Hepatocyte (in vitro differentiated cells): Measurements from ENCODE around the gene NRG3. TPM values are rescaled to one million over a fixed set of nuclear protein-coding genes. Genes with fewer than 3 reads are reported as not detected.

ENCODE experiments used
- DNase-seq: peaks from one replicate; pipeline ENCODE4 v3.0.0-alpha.2; 2016; ENCODE audit warnings: low spot score
- H2AFZ ChIP-seq: fragments of 200-600 bp; sonication (generic); 2 replicates; pipeline ENCODE4 v1.6.0; 2016; ENCODE audit warnings: antibody characterized with exemption, mild to moderate bottlenecking
- H3K27ac ChIP-seq: fragments of 200-600 bp; sonication (generic); 2 replicates; pipeline ENCODE4 v1.5.1; 2016; ENCODE audit warnings: mild to moderate bottlenecking
- H3K27me3 ChIP-seq: fragments of 200-600 bp; sonication (generic); 2 replicates; pipeline ENCODE4 v1.6.1; 2016
- H3K36me3 ChIP-seq: fragments of 200-600 bp; sonication (generic); replicated peaks from 2 replicates; pipeline ENCODE4 v1.5.1; 2016; ENCODE audit warnings: low read depth; ENCODE audit not compliant: insufficient read depth
- H3K4me1 ChIP-seq: fragments of 200-600 bp; sonication (generic); 2 replicates; pipeline ENCODE4 v1.5.1; 2016; ENCODE audit warnings: mild to moderate bottlenecking, moderate library complexity; ENCODE audit not compliant: insufficient read depth
- H3K4me2 ChIP-seq: fragments of 200-600 bp; sonication (generic); 2 replicates; pipeline ENCODE4 v1.6.0; 2016
- H3K4me3 ChIP-seq: fragments of 200-600 bp; sonication (generic); 2 replicates; pipeline ENCODE4 v1.5.1; 2016; ENCODE audit warnings: mild to moderate bottlenecking
- H3K79me2 ChIP-seq: fragments of 200-600 bp; sonication (generic); 2 replicates; pipeline ENCODE4 v1.6.0; 2017; ENCODE audit warnings: mild to moderate bottlenecking
- H3K9me2 ChIP-seq: fragments of 200-600 bp; sonication (generic); replicated peaks from 2 replicates; pipeline ENCODE4 v1.6.0; 2017; ENCODE audit warnings: mild to moderate bottlenecking; ENCODE audit not compliant: insufficient read depth
- H3K9me3 ChIP-seq: fragments of 200-600 bp; sonication (generic); 2 replicates; pipeline ENCODE4 v1.5.1; 2016; ENCODE audit warnings: low read depth, mild to moderate bottlenecking
- H4K20me1 ChIP-seq: fragments of 200-600 bp; sonication (generic); 2 replicates; pipeline ENCODE4 v1.6.0; 2016; ENCODE audit warnings: mild to moderate bottlenecking; ENCODE audit not compliant: insufficient read depth, poor library complexity, severe bottlenecking
- CTCF ChIP-seq: fragments of 200-600 bp; sonication (generic); IDR thresholded peaks from 2 replicates; pipeline ENCODE4 v1.5.1; 2016; ENCODE audit warnings: antibody characterized with exemption, mild to moderate bottlenecking; ENCODE audit not compliant: poor library complexity
- EZH2 ChIP-seq: fragments of 200-600 bp; sonication (generic); IDR thresholded peaks from 2 replicates; pipeline ENCODE4 v1.6.1; 2016; ENCODE audit warnings: antibody characterized with exemption, mild to moderate bottlenecking, borderline replicate concordance
- EZH2phosphoT487 ChIP-seq: fragments of 200-600 bp; sonication (generic); IDR thresholded peaks from one replicate; pipeline ENCODE4 v1.6.1; 2018; ENCODE audit warnings: antibody characterized with exemption, mild to moderate bottlenecking, low read depth, moderate library complexity; ENCODE audit not compliant: unreplicated experiment, severe bottlenecking
- WGBS: methylation state at CpG from one replicate; pipeline ENCODE4 v1.1.6; 2016; ENCODE audit warnings: low lambda C conversion rate; ENCODE audit errors: missing lambda C conversion rate; 5-methylcytosine and 5-hydroxymethylcytosine counted together
- polyA plus RNA-seq: library from polyadenylated mRNA; unstranded; fragments of >200 nt; fragmentation: Nextera tagmentation; extraction: Ambion mirVana; gene quantifications from 2 replicates; pipeline ENCODE4 v1.2.1, GENCODE V29; 2016
- total RNA-seq: library from RNA; depleted of rRNA; stranded (reverse); fragments of >200 nt; gene quantifications from 2 replicates; pipeline ENCODE4 v1.2.3, GENCODE V29; 2014

NRG3 gene
- total and polyA plus RNA-seq, 2 experiments from 2014 or later = 0.57 to 2.0 TPM

DNA sequence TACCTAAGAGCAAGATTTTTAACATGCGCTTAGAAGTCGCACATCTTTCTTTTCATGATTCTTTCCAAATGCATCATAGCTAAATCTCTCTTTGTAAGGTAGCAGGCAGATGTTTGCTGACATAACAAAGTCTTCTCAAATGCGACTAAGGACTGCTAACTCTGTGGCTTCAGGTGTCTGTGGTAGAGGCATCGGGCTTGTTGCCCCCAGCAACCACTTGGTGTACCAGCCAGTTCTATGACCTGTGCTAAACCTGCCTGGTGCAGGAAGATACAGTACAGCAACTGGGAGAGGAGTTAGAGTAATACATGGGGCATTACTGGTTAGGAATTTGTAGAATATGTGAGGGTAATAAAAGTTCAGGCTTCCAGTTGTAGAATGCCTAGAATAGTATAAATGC is 654.1 kb downstream of the NRG3 start:
- H3K9me2 ChIP-seq = no peaks in the 10 kb centered on the region
- no peaks in the 10 kb centered on the region for H3K27me3 ChIP-seq
- DNase-seq = no peak
- no peaks in the 10 kb centered on the region for H4K20me1 ChIP-seq
- TF ChIP-seq CTCF (no peak), EZH2 (no peak), EZH2phosphoT487 (no peak)
- no peaks in the 10 kb centered on the region for H3K36me3 ChIP-seq
- H3K4me2 ChIP-seq = no peak overlapping the region
- H2AFZ ChIP-seq = no peak overlapping the region
- WGBS = 70% methylated on average over 4 of the region's 4 CpGs
- no peaks in the 10 kb centered on the region for H3K4me1 ChIP-seq
- no peaks in the 10 kb centered on the region for H3K9me3 ChIP-seq
- no peak overlapping the region for H3K4me3 ChIP-seq
- no peaks in the 10 kb centered on the region for H3K79me2 ChIP-seq
- no peak overlapping the region for H3K27ac ChIP-seq

DNA sequence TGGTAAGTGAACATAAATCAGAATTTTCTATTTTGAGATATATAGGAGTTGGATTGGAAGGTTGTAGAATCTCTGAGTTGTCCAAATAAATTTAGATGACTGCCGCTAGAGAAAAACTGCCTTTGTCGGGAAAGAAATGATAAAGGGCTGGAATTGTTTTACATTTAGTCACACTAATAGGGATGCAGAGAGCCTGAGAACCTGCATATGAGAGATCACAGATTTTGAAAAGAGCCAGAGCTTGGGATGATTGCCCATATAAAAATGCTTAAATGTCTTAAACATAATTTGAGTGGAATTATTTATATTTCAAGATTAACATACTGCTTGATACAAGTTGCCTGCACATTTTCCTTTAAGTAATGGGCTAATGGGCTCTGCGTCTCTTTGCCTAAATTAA is 660.5 kb downstream of the NRG3 start:
- Histone ChIP-seq H3K9me2 (no peaks in the 10 kb centered on the region), H3K36me3 (no peaks in the 10 kb centered on the region), H4K20me1 (no peaks in the 10 kb centered on the region), H2AFZ (no peak overlapping the region), H3K27me3 (no peaks in the 10 kb centered on the region), H3K9me3 (no peaks in the 10 kb centered on the region), H3K4me2 (no peak overlapping the region), H3K4me1 (no peaks in the 10 kb centered on the region), H3K79me2 (no peaks in the 10 kb centered on the region), H3K27ac (no peak overlapping the region), H3K4me3 (no peak overlapping the region)
- WGBS = 84% methylated on average over 3 of the region's 3 CpGs
- no peak for DNase-seq
- no peak for TF ChIP-seq CTCF
- TF ChIP-seq EZH2 = no peak
- no peak for TF ChIP-seq EZH2phosphoT487

DNA sequence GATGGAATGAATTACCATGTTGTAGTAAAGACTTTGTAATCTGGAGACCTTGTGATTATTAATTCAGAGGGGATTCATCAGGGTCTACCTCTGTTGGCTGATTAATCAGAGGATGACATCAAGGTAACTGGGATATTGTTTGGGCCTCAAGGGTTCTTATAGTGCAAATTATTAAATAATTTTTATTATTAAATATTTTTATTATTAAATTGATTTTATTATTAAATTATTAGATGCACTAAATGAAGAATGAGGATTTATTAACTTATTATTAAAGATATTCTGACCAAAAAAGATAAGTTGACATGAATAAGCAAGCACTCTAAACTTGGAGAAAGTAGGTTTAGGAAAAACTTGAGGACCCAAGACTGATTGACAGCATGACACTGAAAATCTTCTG is 661.7 kb downstream of the NRG3 start:
- H3K4me3 ChIP-seq = no peak overlapping the region
- H3K9me3 ChIP-seq = no peaks in the 10 kb centered on the region
- DNase-seq = no peak
- H3K27me3 ChIP-seq = no peaks in the 10 kb centered on the region
- no peak overlapping the region for H3K4me2 ChIP-seq
- no peaks in the 10 kb centered on the region for H3K36me3 ChIP-seq
- H2AFZ ChIP-seq = no peak overlapping the region
- no peaks in the 10 kb centered on the region for H3K4me1 ChIP-seq
- no peak overlapping the region for H3K27ac ChIP-seq
- H3K79me2 ChIP-seq = no peaks in the 10 kb centered on the region
- no peaks in the 10 kb centered on the region for H3K9me2 ChIP-seq
- TF ChIP-seq CTCF (no peak), EZH2 (no peak), EZH2phosphoT487 (no peak)
- H4K20me1 ChIP-seq = no peaks in the 10 kb centered on the region

- H3K9me2 ChIP-seq = no peaks in the 10 kb centered on the region
- no peaks in the 10 kb centered on the region for H3K9me3 ChIP-seq
- no peaks in the 10 kb centered on the region for H3K79me2 ChIP-seq
These were observed 663.3 kb downstream of the NRG3 start for GRCh38 chr10:82538272-82538671.

More at GRCh38 chr10:82538272-82538671, 663.3 kb downstream of the NRG3 start:
- Histone ChIP-seq H2AFZ (no peak overlapping the region), H3K36me3 (no peaks in the 10 kb centered on the region), H3K27me3 (no peaks in the 10 kb centered on the region), H3K4me3 (no peak overlapping the region), H3K4me1 (no peaks in the 10 kb centered on the region), H3K4me2 (no peak overlapping the region), H4K20me1 (no peaks in the 10 kb centered on the region), H3K27ac (no peak overlapping the region)
- WGBS = 88% methylated on average over 1 of the region's 1 CpG
- TF ChIP-seq CTCF (no peak), EZH2phosphoT487 (no peak), EZH2 (no peak)
- no peak for DNase-seq
